H1 (cell line): Measurements from ENCODE around the gene RIOK3. TPM values are rescaled to one million over a fixed set of nuclear protein-coding genes. Genes with fewer than 3 reads are reported as not detected.

Experiments used
- CHD7 ChIP-seq: fragments of 300-600 bp; sonication (generic); IDR thresholded peaks from 2 replicates; pipeline ENCODE4 v1.7.1; 2012; ENCODE audit warnings: low read length, moderate library complexity, mild to moderate bottlenecking, inconsistent platforms; ENCODE audit not compliant: insufficient replicate concordance
- CREB1 ChIP-seq: IDR thresholded peaks from 2 replicates; pipeline ENCODE4 v1.6.1; 2012; ENCODE audit warnings: inconsistent platforms
- EP300 ChIP-seq, 2 experiments: IDR thresholded peaks; 1 replicate in 1 of 2; 2 replicates in 1 of 2; pipeline ENCODE4 v1.6.1; 2011 to 2012; ENCODE audit warnings: low read depth in 2 of 2, low read length in 2 of 2, mild to moderate bottlenecking in 2 of 2, borderline replicate concordance in 1 of 2, inconsistent platforms in 1 of 2, moderate library complexity in 1 of 2
- GTF2F1 ChIP-seq: IDR thresholded peaks from 2 replicates; pipeline ENCODE4 v1.6.1; 2012; ENCODE audit warnings: low read depth, low read length, improper control_type of control experiment, borderline replicate concordance
- JUND ChIP-seq: IDR thresholded peaks from 2 replicates; pipeline ENCODE4 v1.6.1; 2011; ENCODE audit warnings: mild to moderate bottlenecking, improper control_type of control experiment, low read length
- KDM4A ChIP-seq: IDR thresholded peaks from one replicate; pipeline ENCODE4 v1.7.1; 2012; ENCODE audit warnings: low read depth, mild to moderate bottlenecking, moderate library complexity, low read length, inconsistent platforms; ENCODE audit not compliant: severe bottlenecking
- RFX5 ChIP-seq: IDR thresholded peaks from 2 replicates; pipeline ENCODE4 v1.6.1; 2011; ENCODE audit warnings: low read depth, low read length, improper control_type of control experiment, borderline replicate concordance
- RXRA ChIP-seq: IDR thresholded peaks from 2 replicates; pipeline ENCODE4 v1.6.1; 2011; ENCODE audit warnings: low read depth, mild to moderate bottlenecking, low read length, moderate library complexity; ENCODE audit not compliant: insufficient read depth
- SP4 ChIP-seq: IDR thresholded peaks from 2 replicates; pipeline ENCODE4 v1.6.1; 2012; ENCODE audit warnings: low read length, inconsistent platforms
- SRF ChIP-seq: IDR thresholded peaks from 2 replicates; pipeline ENCODE4 v1.6.1; 2011; ENCODE audit warnings: mild to moderate bottlenecking, low read depth, low read length, moderate library complexity
- polyA plus RNA-seq, 7 experiments: library from polyadenylated mRNA; depleted of rRNA in 3 of 7; stranded (reverse) in 5 of 7; unstranded in 2 of 7; fragments of >200 nt in 5 of 7; fragments of 200-250 nt in 2 of 7; gene quantifications; 1 replicate in 5 of 7; 2 replicates in 1 of 7; 4 replicates in 1 of 7; pipeline versions ENCODE4 v1.2.1 to v1.2.3, GENCODE V29; 2011 to 2013; ENCODE audit warnings: missing spikeins in 2 of 7, mixed read lengths in 2 of 7
- total RNA-seq: library from RNA; stranded (reverse); fragmentation: NEBNext Ultra II Directional; extraction: Animal tissue kit (Norgen Biotek cat#: 25700); gene quantifications from 2 replicates; pipeline ENCODE4 v1.2.1, GENCODE V29; 2021

The RIOK3 gene
- total and polyA plus RNA-seq, 2 of the 8 experiments (the other 6 are each of a cell fraction or from before 2014, with no cell fraction given): 7.5 to 24.3 TPM

- TF ChIP-seq RFX5: no peak
- no peak for TF ChIP-seq RXRA
- TF ChIP-seq KDM4A: peak; percentile 56
- no peak for TF ChIP-seq SP4
- TF ChIP-seq EP300 (IDR thresholded peaks at IDR 0.05; ENCODE audit: borderline replicate concordance in 1 of 2, low read depth in 2 of 2, low read length in 2 of 2): no peak
- TF ChIP-seq SRF: no peak
- no peak for TF ChIP-seq CHD7
- no peak for TF ChIP-seq GTF2F1
- TF ChIP-seq JUND: no peak
- TF ChIP-seq CREB1: peak; percentile 56; the same call in 1 of the 2 replicates
Measured at GRCh38 chr18:23452728-23453679, at the start of gene RIOK3 (continued).
